PC-9 (cell line): ENCODE results near the gene PHF3. TPM values are rescaled to one million over a fixed set of nuclear protein-coding genes. Genes with fewer than 3 reads are reported as not detected.

ENCODE experiments used
- BruUV-seq: library from RNA; stranded (reverse); fragments of 400-500 nt; replicated peaks from 2 replicates; lab custom pipeline; 2021; lab: Mats Ljungman, UMichigan
- CTCF ChIA-PET: fragments of 300-600 bp; sonication (Branson Sonifier 250); formaldehyde crosslinking; loops from one replicate; lab custom pipeline; 2022; ENCODE audit warnings: antibody characterized with exemption; lab: Charles Lee
- POLR2A ChIA-PET: fragments of 300-600 bp; sonication (Branson Sonifier 250); formaldehyde crosslinking; loops from one replicate; lab custom pipeline; 2022; ENCODE audit warnings: antibody characterized with exemption; ENCODE audit not compliant: unreplicated experiment; lab: Charles Lee
- DNase-seq, 2 experiments: peaks; one replicate each; pipeline versions ENCODE4 v3.0.0 to v3.0.0-alpha.2; 2015 to 2022; ENCODE audit warnings: mixed read lengths in 1 of 2
- H2AFZ ChIP-seq: fragments of 200-600 bp; sonication (generic); 2 replicates; pipeline ENCODE4 v1.8.1; 2017; ENCODE audit warnings: antibody characterized with exemption
- H3F3A ChIP-seq: fragments of 200-600 bp; sonication (generic); 2 replicates; pipeline ENCODE4 v1.8.1; 2017; ENCODE audit warnings: antibody characterized with exemption, mild to moderate bottlenecking, low read depth; ENCODE audit not compliant: insufficient read depth
- H3K27ac ChIP-seq: fragments of 200-600 bp; sonication (generic); 2 replicates; pipeline ENCODE4 v1.6.1; 2016; ENCODE audit warnings: mixed run types
- H3K27me3 ChIP-seq: fragments of 200-600 bp; sonication (generic); 2 replicates; pipeline ENCODE4 v1.6.1; 2016; ENCODE audit warnings: low read depth, mixed run types; ENCODE audit not compliant: insufficient read depth
- H3K36me3 ChIP-seq: fragments of 200-600 bp; sonication (generic); 2 replicates; pipeline ENCODE4 v1.6.1; 2016; ENCODE audit warnings: low read depth, mixed run types
- H3K4me1 ChIP-seq: fragments of 200-600 bp; sonication (generic); replicated peaks from 2 replicates; pipeline ENCODE4 v1.6.1; 2016; ENCODE audit warnings: mixed run types; ENCODE audit not compliant: insufficient read depth
- H3K4me2 ChIP-seq: fragments of 200-600 bp; sonication (generic); 2 replicates; pipeline ENCODE4 v1.6.1; 2017; ENCODE audit warnings: mixed run types
- H3K4me3 ChIP-seq: fragments of 200-600 bp; sonication (generic); 2 replicates; pipeline ENCODE4 v1.6.1; 2016; ENCODE audit warnings: mixed run types
- H3K79me2 ChIP-seq: fragments of 200-600 bp; sonication (generic); 2 replicates; pipeline ENCODE4 v1.6.1; 2017; ENCODE audit warnings: low read depth, mixed run types
- H3K9me2 ChIP-seq: fragments of 200-600 bp; sonication (generic); 2 replicates; pipeline ENCODE4 v1.8.1; 2017; ENCODE audit warnings: mild to moderate bottlenecking; ENCODE audit not compliant: insufficient read depth
- H3K9me3 ChIP-seq: fragments of 200-600 bp; sonication (generic); 2 replicates; pipeline ENCODE4 v1.8.1; 2016; ENCODE audit warnings: low read depth; ENCODE audit not compliant: insufficient read depth
- H4K20me1 ChIP-seq: fragments of 200-600 bp; sonication (generic); 2 replicates; pipeline ENCODE4 v1.8.1; 2017; ENCODE audit not compliant: insufficient read depth
- EZH2 ChIP-seq: fragments of 200-600 bp; sonication (generic); IDR thresholded peaks from 2 replicates; pipeline ENCODE4 v1.8.0; 2017; ENCODE audit warnings: antibody characterized with exemption, low read depth
- intact Hi-C: fragments of 100-400 bp; cut with micrococcal nuclease; formaldehyde crosslinking; loops from one replicate; pipeline ENCODE4 v1.10.0; 2022; ENCODE audit not compliant: unreplicated experiment
- total RNA-seq: library from RNA; stranded (reverse); gene quantifications from 2 replicates; pipeline ENCODE4 v1.2.3, GENCODE V29; 2021
- TF ChIP-seq, protein P1 (sequence below): fragments of 200-600 bp; sonication (generic); conservative IDR thresholded peaks from 2 replicates; pipeline ENCODE4 v1.6.1; 2017; ENCODE audit warnings: mixed run types, antibody characterized with exemption, mild to moderate bottlenecking, moderate library complexity

PHF3 gene
- total RNA-seq, 1 experiment from 2014 or later, result 67.1 TPM

- intact Hi-C loops, result no loop called here
- Histone ChIP-seq H3K27ac (no peak overlapping the region), H3K4me3 (no peak overlapping the region), H3K4me2 (no peak overlapping the region), H3K36me3 (no peaks in the 10 kb centered on the region), H3K9me2 (no peaks in the 10 kb centered on the region), H3K79me2 (no peaks in the 10 kb centered on the region), H2AFZ (no peak overlapping the region), H3K9me3 (no peaks in the 10 kb centered on the region), H3K4me1 (no peaks in the 10 kb centered on the region), H4K20me1 (no peaks in the 10 kb centered on the region), H3F3A (no peaks in the 10 kb centered on the region), H3K27me3 (no peaks in the 10 kb centered on the region)
- POLR2A ChIA-PET, result interaction anchor here (0.6 kb wide), 1 partner anchor 363 kb away, joined by 6 read pairs; no protein-coding TSS in a partner anchor
- TF ChIP-seq EZH2, result no peak
- TF ChIP-seq, protein P1, sequence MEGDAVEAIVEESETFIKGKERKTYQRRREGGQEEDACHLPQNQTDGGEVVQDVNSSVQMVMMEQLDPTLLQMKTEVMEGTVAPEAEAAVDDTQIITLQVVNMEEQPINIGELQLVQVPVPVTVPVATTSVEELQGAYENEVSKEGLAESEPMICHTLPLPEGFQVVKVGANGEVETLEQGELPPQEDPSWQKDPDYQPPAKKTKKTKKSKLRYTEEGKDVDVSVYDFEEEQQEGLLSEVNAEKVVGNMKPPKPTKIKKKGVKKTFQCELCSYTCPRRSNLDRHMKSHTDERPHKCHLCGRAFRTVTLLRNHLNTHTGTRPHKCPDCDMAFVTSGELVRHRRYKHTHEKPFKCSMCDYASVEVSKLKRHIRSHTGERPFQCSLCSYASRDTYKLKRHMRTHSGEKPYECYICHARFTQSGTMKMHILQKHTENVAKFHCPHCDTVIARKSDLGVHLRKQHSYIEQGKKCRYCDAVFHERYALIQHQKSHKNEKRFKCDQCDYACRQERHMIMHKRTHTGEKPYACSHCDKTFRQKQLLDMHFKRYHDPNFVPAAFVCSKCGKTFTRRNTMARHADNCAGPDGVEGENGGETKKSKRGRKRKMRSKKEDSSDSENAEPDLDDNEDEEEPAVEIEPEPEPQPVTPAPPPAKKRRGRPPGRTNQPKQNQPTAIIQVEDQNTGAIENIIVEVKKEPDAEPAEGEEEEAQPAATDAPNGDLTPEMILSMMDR, result no peak
- no peak for DNase-seq
- BruUV-seq, result no TSS peak
- CTCF ChIA-PET, result no interaction called here
These were observed 85.6 kb downstream of the PHF3 start for GRCh38 chr6:63721181-63721580.

DNA sequence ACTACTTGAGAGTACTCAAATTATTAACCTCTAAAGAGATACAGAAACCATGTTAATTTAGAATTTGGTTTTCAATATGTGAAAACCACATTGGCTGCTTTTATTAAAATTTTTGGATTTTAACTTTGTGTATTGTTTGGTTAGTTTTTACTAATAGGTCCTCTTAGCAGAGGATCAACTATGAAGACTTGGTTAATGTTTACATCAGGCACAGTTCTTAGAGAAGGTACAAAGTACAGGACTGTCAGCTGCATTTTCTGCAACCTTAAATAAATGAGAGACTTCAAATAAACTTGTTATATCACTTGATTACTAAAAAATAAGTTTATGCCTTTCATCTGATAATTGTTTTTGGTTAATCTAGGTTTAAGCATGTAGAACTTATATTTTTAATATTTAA, 89.1 kb downstream of the PHF3 start:
- POLR2A ChIA-PET, result no interaction called here
- Histone ChIP-seq H4K20me1 (0 out of 2 replicates have a peak, but pooled peaks cover 4% of the 10 kb centered on the region), H3K4me3 (no peak overlapping the region), H3K36me3 (no peaks in the 10 kb centered on the region), H3F3A (no peaks in the 10 kb centered on the region), H3K9me3 (no peaks in the 10 kb centered on the region), H3K9me2 (no peaks in the 10 kb centered on the region), H2AFZ (no peak overlapping the region), H3K27ac (no peak overlapping the region), H3K4me2 (no peak overlapping the region), H3K4me1 (no peaks in the 10 kb centered on the region), H3K27me3 (no peaks in the 10 kb centered on the region), H3K79me2 (no peaks in the 10 kb centered on the region)
- no TSS peak for BruUV-seq
- CTCF ChIA-PET, result interaction anchor here (0.6 kb wide), 1 partner anchor 60 kb away, joined by 5 read pairs; no protein-coding TSS in a partner anchor
- intact Hi-C loops, result no loop called here
- TF ChIP-seq, protein P1, result no peak
- no peak for TF ChIP-seq EZH2
- no peak for DNase-seq

DNA sequence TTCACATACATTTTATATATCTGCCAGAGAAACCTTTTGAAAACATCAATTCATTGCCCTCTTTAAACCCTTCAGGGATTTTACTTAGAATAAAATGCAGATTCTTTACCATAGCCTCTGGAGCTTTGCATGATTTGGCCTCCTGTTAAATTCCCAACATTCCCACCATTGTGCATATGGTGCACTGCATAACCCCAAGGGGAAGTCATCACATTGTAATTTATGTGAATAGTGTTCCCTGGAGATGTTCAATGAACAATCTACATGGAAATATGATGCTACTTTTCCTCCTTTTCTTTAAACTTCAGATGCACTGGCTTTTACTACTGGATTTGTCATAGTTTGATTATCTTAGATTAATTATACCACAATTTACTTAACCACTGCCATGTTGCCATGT, 94.7 kb downstream of the PHF3 start:
- H3K27me3 ChIP-seq, result no peaks in the 10 kb centered on the region
- no peak overlapping the region for H3K4me3 ChIP-seq
- no peaks in the 10 kb centered on the region for H3K36me3 ChIP-seq
- ChIA-PET POLR2A (no interaction called here), CTCF (no interaction called here)
- H3K4me2 ChIP-seq, result no peak overlapping the region
- TF ChIP-seq, protein P1, result no peak
- TF ChIP-seq EZH2, result no peak
- peaks cover 8% of the 10 kb centered on the region; the same call in 1 of the 2 replicates for H4K20me1 ChIP-seq
- H3F3A ChIP-seq, result peaks cover 11% of the 10 kb centered on the region; the same call in 1 of the 2 replicates
- H3K27ac ChIP-seq, result no peak overlapping the region
- intact Hi-C loops, result no loop called here
- H3K9me2 ChIP-seq, result no peaks in the 10 kb centered on the region
- no peak for DNase-seq
- H3K4me1 ChIP-seq, result peaks cover 19% of the 10 kb centered on the region
- no peak overlapping the region for H2AFZ ChIP-seq
- H3K79me2 ChIP-seq, result no peaks in the 10 kb centered on the region
- peaks cover under 1% of the 10 kb centered on the region; the same call in 1 of the 2 replicates for H3K9me3 ChIP-seq
- no TSS peak for BruUV-seq
